ENCODE data around the gene ADCY1. TPM values are rescaled to one million over a fixed set of nuclear protein-coding genes. Genes with fewer than 3 reads are reported as not detected.

Gene ADCY1
- total and polyA plus RNA-seq, 5 donors from 2014 or later: not detected

GRCh38 chr7:45682836-45683555 is 108.8 kb downstream of the ADCY1 start:
- DNase-seq: no peak
- H3K36me3 ChIP-seq (ENCODE audit: control insufficient read depth, insufficient read depth, low read length): no peaks in the 10 kb centered on the region
- peaks cover 0 to 5% (median 0%) of the 10 kb centered on the region in 7 donors for H3K9me3 Mint-ChIP-seq
- H3K27me3 ChIP-seq (ENCODE audit: control insufficient read depth, insufficient read depth, low read length): no peaks in the 10 kb centered on the region
- no peaks in the 10 kb centered on the region for H3K36me3 Mint-ChIP-seq
- peaks cover 5% of the 10 kb centered on the region for H3K27me3 Mint-ChIP-seq
- no peaks in the 10 kb centered on the region for H3K9me3 ChIP-seq (ENCODE audit: control insufficient read depth in 2 of 2, low read length in 2 of 2)
- H3K4me3 ChIP-seq (ENCODE audit: low read depth, low read length): no peak overlapping the region
- no peak for ATAC-seq (ENCODE audit: low read depth in 2 of 2)
- no peaks in the 10 kb centered on the region for H3K4me1 ChIP-seq (ENCODE audit: control insufficient read depth, insufficient read depth, low read length, poor library complexity, severe bottlenecking)
- H3K27ac Mint-ChIP-seq: no peak overlapping the region
- H3K4me1 Mint-ChIP-seq: no peaks in the 10 kb centered on the region
- H3K4me3 Mint-ChIP-seq: no peak overlapping the region
- no peak overlapping the region for H3K27ac ChIP-seq (ENCODE audit: insufficient read depth, low read length, poor library complexity, severe bottlenecking)

GRCh38 chr7:45683556-45684148 is 109.5 kb downstream of the ADCY1 start:
- ATAC-seq (ENCODE audit: low read depth in 2 of 2) (no peak), DNase-seq (no peak)
- Mint-ChIP-seq H3K27ac (no peak overlapping the region), H3K4me3 (no peak overlapping the region), H3K4me1 (no peaks in the 10 kb centered on the region), H3K36me3 (no peaks in the 10 kb centered on the region), H3K9me3 (peaks cover 0 to 5% (median 0%) of the 10 kb centered on the region in 7 donors), H3K27me3 (peaks cover 5% of the 10 kb centered on the region)
- Histone ChIP-seq H3K4me1 (ENCODE audit: control insufficient read depth, insufficient read depth, low read length, poor library complexity, severe bottlenecking) (no peaks in the 10 kb centered on the region), H3K4me3 (ENCODE audit: low read depth, low read length) (no peak overlapping the region), H3K36me3 (ENCODE audit: control insufficient read depth, insufficient read depth, low read length) (no peaks in the 10 kb centered on the region), H3K27ac (ENCODE audit: insufficient read depth, low read length, poor library complexity, severe bottlenecking) (no peak overlapping the region), H3K9me3 (ENCODE audit: control insufficient read depth in 2 of 2, low read length in 2 of 2) (no peaks in the 10 kb centered on the region), H3K27me3 (ENCODE audit: control insufficient read depth, insufficient read depth, low read length) (no peaks in the 10 kb centered on the region)

- H3K9me3 Mint-ChIP-seq: peaks cover 0 to 5% (median 0%) of the 10 kb centered on the region in 7 donors
- peaks cover 5% of the 10 kb centered on the region for H3K27me3 Mint-ChIP-seq
- peak overlapping the region in 1 of 3 donors; percentile 44 for H3K27ac Mint-ChIP-seq
- ATAC-seq (ENCODE audit: low read depth in 2 of 2) (no peak), DNase-seq (no peak)
- Histone ChIP-seq H3K36me3 (ENCODE audit: control insufficient read depth, insufficient read depth, low read length) (no peaks in the 10 kb centered on the region), H3K4me3 (ENCODE audit: low read depth, low read length) (no peak overlapping the region), H3K9me3 (ENCODE audit: control insufficient read depth in 2 of 2, low read length in 2 of 2) (no peaks in the 10 kb centered on the region), H3K4me1 (ENCODE audit: control insufficient read depth, insufficient read depth, low read length, poor library complexity, severe bottlenecking) (no peaks in the 10 kb centered on the region), H3K27ac (ENCODE audit: insufficient read depth, low read length, poor library complexity, severe bottlenecking) (no peak overlapping the region), H3K27me3 (ENCODE audit: control insufficient read depth, insufficient read depth, low read length) (no peaks in the 10 kb centered on the region)
- no peaks in the 10 kb centered on the region for H3K36me3 Mint-ChIP-seq
- H3K4me1 Mint-ChIP-seq: no peaks in the 10 kb centered on the region
- H3K4me3 Mint-ChIP-seq: no peak overlapping the region
Observed at GRCh38 chr7:45684910-45685618, 110.9 kb downstream of the ADCY1 start.

- Mint-ChIP-seq H3K9me3 (peaks cover 0 to 2% (median 0%) of the 10 kb centered on the region in 7 donors), H3K27ac (no peak overlapping the region), H3K36me3 (no peaks in the 10 kb centered on the region), H3K4me1 (no peaks in the 10 kb centered on the region), H3K4me3 (no peak overlapping the region), H3K27me3 (peaks cover 2% of the 10 kb centered on the region)
- Histone ChIP-seq H3K27me3 (ENCODE audit: control insufficient read depth, insufficient read depth, low read length) (no peaks in the 10 kb centered on the region), H3K27ac (ENCODE audit: insufficient read depth, low read length, poor library complexity, severe bottlenecking) (no peak overlapping the region), H3K36me3 (ENCODE audit: control insufficient read depth, insufficient read depth, low read length) (no peaks in the 10 kb centered on the region), H3K9me3 (ENCODE audit: control insufficient read depth in 2 of 2, low read length in 2 of 2) (no peaks in the 10 kb centered on the region), H3K4me3 (ENCODE audit: low read depth, low read length) (no peak overlapping the region), H3K4me1 (ENCODE audit: control insufficient read depth, insufficient read depth, low read length, poor library complexity, severe bottlenecking) (no peaks in the 10 kb centered on the region)
- ATAC-seq (ENCODE audit: low read depth in 2 of 2) (no peak), DNase-seq (no peak)
Observed at GRCh38 chr7:45685619-45686240, 111.6 kb downstream of the ADCY1 start.

- Histone ChIP-seq H3K27ac (ENCODE audit: insufficient read depth, low read length, poor library complexity, severe bottlenecking) (no peak overlapping the region), H3K4me1 (ENCODE audit: control insufficient read depth, insufficient read depth, low read length, poor library complexity, severe bottlenecking) (no peaks in the 10 kb centered on the region), H3K4me3 (ENCODE audit: low read depth, low read length) (no peak overlapping the region), H3K27me3 (ENCODE audit: control insufficient read depth, insufficient read depth, low read length) (no peaks in the 10 kb centered on the region), H3K9me3 (ENCODE audit: control insufficient read depth in 2 of 2, low read length in 2 of 2) (no peaks in the 10 kb centered on the region), H3K36me3 (ENCODE audit: control insufficient read depth, insufficient read depth, low read length) (no peaks in the 10 kb centered on the region)
- H3K27me3 Mint-ChIP-seq: no peaks in the 10 kb centered on the region
- H3K36me3 Mint-ChIP-seq: no peaks in the 10 kb centered on the region
- no peak overlapping the region for H3K4me3 Mint-ChIP-seq
- no peaks in the 10 kb centered on the region for H3K4me1 Mint-ChIP-seq
- ATAC-seq (ENCODE audit: low read depth in 2 of 2): no peak
- H3K27ac Mint-ChIP-seq: no peak overlapping the region
- peaks cover 0 to 2% (median 0%) of the 10 kb centered on the region in 7 donors for H3K9me3 Mint-ChIP-seq
- no peak for DNase-seq
Observed at GRCh38 chr7:45686441-45687184, 112.4 kb downstream of the ADCY1 start.

- peaks cover 0 to 2% (median 0%) of the 10 kb centered on the region in 7 donors for H3K9me3 Mint-ChIP-seq
- H3K9me3 ChIP-seq (ENCODE audit: control insufficient read depth in 2 of 2, low read length in 2 of 2): no peaks in the 10 kb centered on the region
- no peaks in the 10 kb centered on the region for H3K36me3 Mint-ChIP-seq
- no peak for ATAC-seq (ENCODE audit: low read depth in 2 of 2)
- H3K4me1 ChIP-seq (ENCODE audit: control insufficient read depth, insufficient read depth, low read length, poor library complexity, severe bottlenecking): no peaks in the 10 kb centered on the region
- no peak overlapping the region for H3K4me3 ChIP-seq (ENCODE audit: low read depth, low read length)
- no peaks in the 10 kb centered on the region for H3K27me3 ChIP-seq (ENCODE audit: control insufficient read depth, insufficient read depth, low read length)
- H3K4me1 Mint-ChIP-seq: no peaks in the 10 kb centered on the region
- no peak overlapping the region for H3K27ac ChIP-seq (ENCODE audit: insufficient read depth, low read length, poor library complexity, severe bottlenecking)
- H3K36me3 ChIP-seq (ENCODE audit: control insufficient read depth, insufficient read depth, low read length): no peaks in the 10 kb centered on the region
- no peak overlapping the region for H3K4me3 Mint-ChIP-seq
- DNase-seq: no peak
- H3K27me3 Mint-ChIP-seq: no peaks in the 10 kb centered on the region
- H3K27ac Mint-ChIP-seq: no peak overlapping the region
Observed at GRCh38 chr7:45687185-45687560, 113.0 kb downstream of the ADCY1 start.

- Histone ChIP-seq H3K36me3 (ENCODE audit: control insufficient read depth, insufficient read depth, low read length) (no peaks in the 10 kb centered on the region), H3K4me1 (ENCODE audit: control insufficient read depth, insufficient read depth, low read length, poor library complexity, severe bottlenecking) (no peaks in the 10 kb centered on the region), H3K9me3 (ENCODE audit: control insufficient read depth in 2 of 2, low read length in 2 of 2) (no peaks in the 10 kb centered on the region), H3K27me3 (ENCODE audit: control insufficient read depth, insufficient read depth, low read length) (no peaks in the 10 kb centered on the region), H3K27ac (ENCODE audit: insufficient read depth, low read length, poor library complexity, severe bottlenecking) (no peak overlapping the region), H3K4me3 (ENCODE audit: low read depth, low read length) (no peak overlapping the region)
- Mint-ChIP-seq H3K9me3 (peaks cover 0 to 2% (median 0%) of the 10 kb centered on the region in 7 donors), H3K27ac (no peak overlapping the region), H3K36me3 (no peaks in the 10 kb centered on the region), H3K4me1 (no peaks in the 10 kb centered on the region), H3K27me3 (no peaks in the 10 kb centered on the region), H3K4me3 (no peak overlapping the region)
- no peak for ATAC-seq (ENCODE audit: low read depth in 2 of 2)
- DNase-seq: no peak
Observed at GRCh38 chr7:45687721-45688120, 113.6 kb downstream of the ADCY1 start.
